AG04449 (cell line): Measurements from ENCODE around the gene PRR5L.
A peak's percentile ranks its signal among the peaks of the same experiment; 100 is the strongest.

ENCODE experiments used
- CTCF ChIA-PET: fragments of 350-600 bp; formaldehyde crosslinking; extraction: SDS; loops from one replicate; lab custom pipeline; 2021; ENCODE audit warnings: antibody characterized with exemption; lab: Yijun Ruan, JAX
- POLR2A ChIA-PET: fragments of 400-600, 350-600 bp; formaldehyde crosslinking; extraction: SDS; loops from one replicate; lab custom pipeline; 2020; ENCODE audit warnings: antibody characterized with exemption, inconsistent platforms; lab: Yijun Ruan, JAX
- DNase-seq: peaks from one replicate; pipeline ENCODE4 v3.0.0-alpha.2; 2010; ENCODE audit warnings: low read depth, low spot score
- H3K4me3 ChIP-seq: 2 replicates; pipeline ENCODE4 v1.5.1; 2011; ENCODE audit warnings: low read depth, mild to moderate bottlenecking, control low read depth, low read length
- TF ChIP-seq, protein P1 (sequence below): IDR thresholded peaks from one replicate; pipeline ENCODE4 v1.5.1; 2011; ENCODE audit warnings: mild to moderate bottlenecking, moderate library complexity, low read length, control low read depth, inconsistent platforms; ENCODE audit not compliant: insufficient read depth; ENCODE audit errors: missing control alignments

PRR5L gene

DNA sequence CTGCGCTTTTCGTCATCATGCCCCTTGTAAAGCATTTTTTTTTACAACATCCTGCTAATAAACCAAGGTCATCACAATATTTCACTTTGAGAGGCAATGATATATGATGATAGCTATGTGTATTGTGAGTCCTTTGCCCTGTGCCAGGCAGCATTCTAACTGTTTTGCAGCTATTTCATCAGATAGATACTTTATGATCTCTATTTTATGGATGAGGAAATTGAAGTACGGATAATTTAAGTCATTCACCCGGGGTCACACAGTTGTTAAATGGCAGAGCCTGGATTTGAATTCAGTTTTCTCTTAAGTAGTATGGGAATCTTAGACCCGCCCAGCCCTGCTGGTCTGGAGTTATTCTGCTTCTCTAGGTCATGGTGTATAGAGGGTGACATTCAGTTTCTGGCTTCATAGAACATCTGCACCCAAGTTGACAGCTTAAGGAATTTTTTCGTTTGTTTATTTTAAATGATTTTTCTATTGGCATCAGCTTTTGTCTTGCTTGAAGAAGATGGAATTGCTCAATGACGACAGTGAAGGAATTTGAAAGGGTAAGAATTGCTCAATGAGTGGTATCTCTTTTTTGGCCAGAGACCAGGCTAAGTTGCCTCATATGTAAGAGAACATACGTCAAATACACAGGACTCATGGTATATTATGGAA lies 926 bp downstream of the PRR5L start:
- ChIA-PET POLR2A (no interaction called here), CTCF (interaction anchor here (0.8 to 18.9 kb wide), 5 partner anchors 10 to 198 kb away, joined by 3 to 565 read pairs (median 4); no protein-coding TSS in a partner anchor)
- no peak overlapping the region for H3K4me3 ChIP-seq
- DNase-seq = peak; percentile 79
- TF ChIP-seq, protein P1, sequence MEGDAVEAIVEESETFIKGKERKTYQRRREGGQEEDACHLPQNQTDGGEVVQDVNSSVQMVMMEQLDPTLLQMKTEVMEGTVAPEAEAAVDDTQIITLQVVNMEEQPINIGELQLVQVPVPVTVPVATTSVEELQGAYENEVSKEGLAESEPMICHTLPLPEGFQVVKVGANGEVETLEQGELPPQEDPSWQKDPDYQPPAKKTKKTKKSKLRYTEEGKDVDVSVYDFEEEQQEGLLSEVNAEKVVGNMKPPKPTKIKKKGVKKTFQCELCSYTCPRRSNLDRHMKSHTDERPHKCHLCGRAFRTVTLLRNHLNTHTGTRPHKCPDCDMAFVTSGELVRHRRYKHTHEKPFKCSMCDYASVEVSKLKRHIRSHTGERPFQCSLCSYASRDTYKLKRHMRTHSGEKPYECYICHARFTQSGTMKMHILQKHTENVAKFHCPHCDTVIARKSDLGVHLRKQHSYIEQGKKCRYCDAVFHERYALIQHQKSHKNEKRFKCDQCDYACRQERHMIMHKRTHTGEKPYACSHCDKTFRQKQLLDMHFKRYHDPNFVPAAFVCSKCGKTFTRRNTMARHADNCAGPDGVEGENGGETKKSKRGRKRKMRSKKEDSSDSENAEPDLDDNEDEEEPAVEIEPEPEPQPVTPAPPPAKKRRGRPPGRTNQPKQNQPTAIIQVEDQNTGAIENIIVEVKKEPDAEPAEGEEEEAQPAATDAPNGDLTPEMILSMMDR = no peak

DNA sequence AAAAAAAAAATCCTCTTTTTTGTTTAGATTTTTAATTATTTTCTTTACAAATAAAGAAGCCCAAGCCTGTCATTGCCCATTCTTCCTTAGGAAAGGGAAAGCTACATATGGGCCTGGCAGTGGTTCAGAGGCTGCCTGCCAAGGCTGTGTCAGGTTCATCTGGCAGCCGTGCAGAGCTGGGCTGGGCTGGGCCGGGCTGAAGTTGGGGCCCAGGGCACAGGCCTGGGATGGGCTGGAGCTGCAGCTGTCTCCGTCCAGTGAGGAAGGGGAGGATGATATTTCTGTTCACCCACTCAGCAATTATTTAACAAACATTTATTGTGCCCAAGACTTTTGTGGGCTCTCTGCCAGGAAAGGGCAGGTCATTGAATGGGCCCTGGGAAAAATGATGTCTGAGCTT lies 4.6 kb downstream of the PRR5L start:
- TF ChIP-seq, protein P1 = no peak
- no peak for DNase-seq
- CTCF ChIA-PET = interaction anchor here (0.9 to 18.9 kb wide), 6 partner anchors 9 to 195 kb away, joined by 3 to 565 read pairs (median 8); no protein-coding TSS in a partner anchor
- POLR2A ChIA-PET = no interaction called here
- no peak overlapping the region for H3K4me3 ChIP-seq

DNA sequence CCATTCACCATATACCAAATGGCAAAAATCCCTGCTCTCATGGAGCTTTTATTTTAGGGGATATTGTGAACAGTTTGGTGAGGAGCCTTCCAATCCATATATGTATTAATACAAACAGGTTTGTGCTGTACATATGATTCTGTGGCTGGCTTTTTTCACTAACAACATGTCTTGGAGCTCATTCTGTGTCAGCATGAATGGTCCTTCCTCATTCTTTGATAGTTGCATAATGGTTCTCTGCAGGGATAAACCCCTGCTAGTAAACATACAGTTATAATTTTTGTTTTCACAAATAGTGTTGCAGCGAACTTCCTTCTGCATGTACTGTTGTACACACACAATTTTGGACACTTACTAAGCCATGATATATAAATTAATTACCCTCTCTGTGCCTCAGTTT lies 8.3 kb downstream of the PRR5L start:
- ChIA-PET CTCF (interaction anchor here (1.0 to 18.9 kb wide), 8 partner anchors 10 to 191 kb away, joined by 3 to 565 read pairs (median 6); no protein-coding TSS in a partner anchor), POLR2A (no interaction called here)
- DNase-seq = no peak
- TF ChIP-seq, protein P1 = no peak
- H3K4me3 ChIP-seq = no peak overlapping the region

DNA sequence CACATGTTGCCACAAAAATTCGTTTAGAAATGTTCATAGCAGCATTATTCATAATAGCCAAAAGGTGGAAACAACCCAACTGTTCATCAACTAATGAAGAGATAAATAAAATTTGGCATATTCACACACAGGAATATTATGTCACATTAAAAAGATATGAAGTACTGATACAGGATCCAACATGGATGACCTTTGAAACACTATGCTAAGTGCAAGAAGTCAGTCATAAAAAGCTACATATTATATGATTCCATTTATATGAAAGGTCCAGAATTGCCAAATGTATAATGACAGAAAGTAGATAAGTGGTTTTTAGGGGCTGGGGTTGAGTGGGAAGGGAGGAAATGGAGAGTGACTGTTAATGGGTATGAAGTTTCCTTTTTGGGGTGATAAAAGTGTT lies 9.0 kb downstream of the PRR5L start:
- no peak for DNase-seq
- TF ChIP-seq, protein P1 = no peak
- ChIA-PET POLR2A (no interaction called here), CTCF (interaction anchor here (1.1 to 18.9 kb wide), 5 partner anchors 13 to 190 kb away, joined by 3 to 565 read pairs (median 18); no protein-coding TSS in a partner anchor)
- H3K4me3 ChIP-seq = no peak overlapping the region

DNA sequence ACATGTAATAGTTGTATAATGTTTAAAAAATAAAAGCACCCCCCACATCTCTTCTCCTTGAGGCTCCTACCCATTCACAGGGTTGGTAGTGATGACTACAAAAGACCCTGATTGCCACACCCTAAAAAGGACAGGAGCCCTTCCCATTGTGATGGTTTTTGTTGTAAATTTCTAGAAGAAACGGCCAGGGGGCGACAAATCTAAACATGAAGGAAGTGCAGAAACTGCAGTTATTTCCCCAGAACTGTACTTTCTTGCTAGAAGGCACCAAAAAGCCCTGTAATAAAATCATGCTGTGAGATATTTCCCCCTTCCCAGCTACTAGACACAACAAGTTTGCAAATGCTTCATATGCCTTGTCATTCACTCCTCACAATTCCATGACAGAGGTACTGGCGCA lies 10.8 kb downstream of the PRR5L start:
- POLR2A ChIA-PET = no interaction called here

DNA sequence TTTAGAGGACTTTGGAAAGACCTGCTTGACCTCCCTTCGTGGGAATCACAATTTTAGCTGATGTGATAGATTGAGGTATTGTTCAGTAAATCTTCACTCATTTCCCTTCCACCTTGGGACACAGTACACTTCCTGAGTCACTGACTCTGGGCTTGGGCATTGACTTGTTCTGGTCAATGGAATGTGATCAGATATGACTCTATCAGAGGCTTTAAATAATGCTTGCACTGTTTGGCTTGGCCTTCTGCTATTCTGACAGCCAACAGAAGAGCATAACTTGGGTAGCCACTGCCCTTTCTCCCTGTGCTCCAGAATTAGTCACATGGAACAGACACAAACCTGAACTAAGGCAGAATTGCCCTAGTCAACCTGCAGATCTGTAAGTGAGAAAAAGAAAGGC lies 12.5 kb downstream of the PRR5L start:
- no peak overlapping the region for H3K4me3 ChIP-seq
- no peak for DNase-seq
- POLR2A ChIA-PET = no interaction called here
- TF ChIP-seq, protein P1 = no peak
- CTCF ChIA-PET = interaction anchor here (1.1 to 8.0 kb wide), 4 partner anchors 12 to 184 kb away, joined by 4 to 170 read pairs (median 9); partner anchors contain the start of gene PRR5L

More for the DNA sequence above, 10.8 kb downstream of the PRR5L start:
- H3K4me3 ChIP-seq = no peak overlapping the region
- TF ChIP-seq, protein P1 = peak; percentile 47
- CTCF ChIA-PET = interaction anchor here (0.7 to 8.0 kb wide), 22 partner anchors 10 to 188 kb away, joined by 3 to 170 read pairs (median 4); partner anchors contain the start of gene PRR5L
- DNase-seq = no peak
